HL-60 (cell line): ENCODE results near the gene RAB11B.
"Not testable (repeated sequence)": the region's sequence is repeated elsewhere in the genome, so short reads cannot be mapped to it uniquely, and the experiment has no call there.

Experiments used
- GABPA ChIP-seq: IDR thresholded peaks from 2 replicates; pipeline ENCODE4 v1.6.1; 2012; ENCODE audit warnings: low read depth
- TF ChIP-seq, protein P1 (sequence below): IDR thresholded peaks from 2 replicates; pipeline ENCODE4 v1.6.1; 2012; ENCODE audit warnings: low read depth; ENCODE audit not compliant: insufficient replicate concordance

GRCh38 chr19:8385566-8385965, 4.6 kb upstream of the RAB11B start:
- TF ChIP-seq, protein P1, sequence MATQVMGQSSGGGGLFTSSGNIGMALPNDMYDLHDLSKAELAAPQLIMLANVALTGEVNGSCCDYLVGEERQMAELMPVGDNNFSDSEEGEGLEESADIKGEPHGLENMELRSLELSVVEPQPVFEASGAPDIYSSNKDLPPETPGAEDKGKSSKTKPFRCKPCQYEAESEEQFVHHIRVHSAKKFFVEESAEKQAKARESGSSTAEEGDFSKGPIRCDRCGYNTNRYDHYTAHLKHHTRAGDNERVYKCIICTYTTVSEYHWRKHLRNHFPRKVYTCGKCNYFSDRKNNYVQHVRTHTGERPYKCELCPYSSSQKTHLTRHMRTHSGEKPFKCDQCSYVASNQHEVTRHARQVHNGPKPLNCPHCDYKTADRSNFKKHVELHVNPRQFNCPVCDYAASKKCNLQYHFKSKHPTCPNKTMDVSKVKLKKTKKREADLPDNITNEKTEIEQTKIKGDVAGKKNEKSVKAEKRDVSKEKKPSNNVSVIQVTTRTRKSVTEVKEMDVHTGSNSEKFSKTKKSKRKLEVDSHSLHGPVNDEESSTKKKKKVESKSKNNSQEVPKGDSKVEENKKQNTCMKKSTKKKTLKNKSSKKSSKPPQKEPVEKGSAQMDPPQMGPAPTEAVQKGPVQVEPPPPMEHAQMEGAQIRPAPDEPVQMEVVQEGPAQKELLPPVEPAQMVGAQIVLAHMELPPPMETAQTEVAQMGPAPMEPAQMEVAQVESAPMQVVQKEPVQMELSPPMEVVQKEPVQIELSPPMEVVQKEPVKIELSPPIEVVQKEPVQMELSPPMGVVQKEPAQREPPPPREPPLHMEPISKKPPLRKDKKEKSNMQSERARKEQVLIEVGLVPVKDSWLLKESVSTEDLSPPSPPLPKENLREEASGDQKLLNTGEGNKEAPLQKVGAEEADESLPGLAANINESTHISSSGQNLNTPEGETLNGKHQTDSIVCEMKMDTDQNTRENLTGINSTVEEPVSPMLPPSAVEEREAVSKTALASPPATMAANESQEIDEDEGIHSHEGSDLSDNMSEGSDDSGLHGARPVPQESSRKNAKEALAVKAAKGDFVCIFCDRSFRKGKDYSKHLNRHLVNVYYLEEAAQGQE, result not testable (repeated sequence)
- TF ChIP-seq GABPA, result not testable (repeated sequence)
